Parathyroid adenoma (tissue), 2 donors: Measurements from ENCODE around the gene PI3.

ENCODE experiments used
- H2AFZ ChIP-seq: fragments of 300-600 bp; sonication (generic); one replicate; pipeline ENCODE4 v1.7.0; 2017; ENCODE audit warnings: antibody characterized with exemption, mild to moderate bottlenecking
- H3K27ac ChIP-seq: fragments of 300-600 bp; sonication (generic); one replicate; pipeline ENCODE4 v1.7.0; 2017
- H3K27me3 ChIP-seq: fragments of 300-600 bp; sonication (generic); one replicate; pipeline ENCODE4 v1.7.0; 2017; ENCODE audit warnings: low read length; ENCODE audit not compliant: control insufficient read depth, insufficient read depth
- H3K36me3 ChIP-seq: fragments of 300-600 bp; sonication (generic); one replicate; pipeline ENCODE4 v1.7.0; 2017; ENCODE audit warnings: low read length; ENCODE audit not compliant: control insufficient read depth, insufficient read depth
- H3K4me1 ChIP-seq: fragments of 300-600 bp; sonication (generic); one replicate; pipeline ENCODE4 v1.7.0; 2017; ENCODE audit warnings: control low read depth
- H3K4me2 ChIP-seq: fragments of 300-600 bp; sonication (generic); one replicate; pipeline ENCODE4 v1.7.0; 2017; ENCODE audit warnings: low read length
- H3K4me3 ChIP-seq: fragments of 300-600 bp; sonication (generic); one replicate; pipeline ENCODE4 v1.7.0; 2017; ENCODE audit warnings: low read depth, low read length
- H3K79me2 ChIP-seq: fragments of 300-600 bp; sonication (generic); one replicate; pipeline ENCODE4 v1.7.0; 2017; ENCODE audit warnings: control low read depth
- H3K9ac ChIP-seq: fragments of 300-600 bp; sonication (generic); one replicate; pipeline ENCODE4 v1.7.0; 2017; ENCODE audit warnings: mild to moderate bottlenecking
- H3K9me3 ChIP-seq: fragments of 300-600 bp; sonication (generic); one replicate; pipeline ENCODE4 v1.7.0; 2017; ENCODE audit warnings: low read length; ENCODE audit not compliant: control insufficient read depth
- TF ChIP-seq, protein P1 (sequence below): fragments of 300-600 bp; sonication (generic); IDR thresholded peaks from one replicate; pipeline ENCODE4 v1.7.0; 2017; ENCODE audit warnings: antibody characterized with exemption, mild to moderate bottlenecking
- donor health status: primary hyperparathyroidism.

Gene PI3

DNA sequence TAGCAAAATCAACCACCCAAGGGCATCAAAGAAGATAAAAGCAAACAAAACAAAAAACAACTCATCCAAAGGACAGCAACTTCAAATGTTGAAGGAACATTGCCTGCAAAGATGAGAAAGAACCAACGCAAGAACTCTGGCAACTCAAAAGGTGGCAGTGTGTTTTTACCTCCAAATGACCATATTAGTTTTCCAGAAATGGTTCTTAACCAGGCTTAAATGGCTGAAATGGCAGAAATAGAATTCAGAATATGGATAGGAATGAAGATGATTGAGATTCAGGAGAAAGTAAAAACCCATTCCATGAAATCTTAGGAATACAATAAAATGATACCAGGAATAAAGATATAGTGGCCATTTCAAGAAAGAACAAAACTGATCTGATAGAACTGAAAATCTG, 9.8 kb upstream of the PI3 start:
- Histone ChIP-seq H3K4me1 (no peaks in the 10 kb centered on the region), H3K36me3 (no peaks in the 10 kb centered on the region), H3K27ac (no peak overlapping the region), H3K9ac (no peak overlapping the region), H3K9me3 (peaks cover 1% of the 10 kb centered on the region), H3K4me2 (no peak overlapping the region), H3K4me3 (no peak overlapping the region), H2AFZ (no peak overlapping the region), H3K27me3 (no peaks in the 10 kb centered on the region), H3K79me2 (no peaks in the 10 kb centered on the region)
- TF ChIP-seq, protein P1, sequence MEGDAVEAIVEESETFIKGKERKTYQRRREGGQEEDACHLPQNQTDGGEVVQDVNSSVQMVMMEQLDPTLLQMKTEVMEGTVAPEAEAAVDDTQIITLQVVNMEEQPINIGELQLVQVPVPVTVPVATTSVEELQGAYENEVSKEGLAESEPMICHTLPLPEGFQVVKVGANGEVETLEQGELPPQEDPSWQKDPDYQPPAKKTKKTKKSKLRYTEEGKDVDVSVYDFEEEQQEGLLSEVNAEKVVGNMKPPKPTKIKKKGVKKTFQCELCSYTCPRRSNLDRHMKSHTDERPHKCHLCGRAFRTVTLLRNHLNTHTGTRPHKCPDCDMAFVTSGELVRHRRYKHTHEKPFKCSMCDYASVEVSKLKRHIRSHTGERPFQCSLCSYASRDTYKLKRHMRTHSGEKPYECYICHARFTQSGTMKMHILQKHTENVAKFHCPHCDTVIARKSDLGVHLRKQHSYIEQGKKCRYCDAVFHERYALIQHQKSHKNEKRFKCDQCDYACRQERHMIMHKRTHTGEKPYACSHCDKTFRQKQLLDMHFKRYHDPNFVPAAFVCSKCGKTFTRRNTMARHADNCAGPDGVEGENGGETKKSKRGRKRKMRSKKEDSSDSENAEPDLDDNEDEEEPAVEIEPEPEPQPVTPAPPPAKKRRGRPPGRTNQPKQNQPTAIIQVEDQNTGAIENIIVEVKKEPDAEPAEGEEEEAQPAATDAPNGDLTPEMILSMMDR = no peak

DNA sequence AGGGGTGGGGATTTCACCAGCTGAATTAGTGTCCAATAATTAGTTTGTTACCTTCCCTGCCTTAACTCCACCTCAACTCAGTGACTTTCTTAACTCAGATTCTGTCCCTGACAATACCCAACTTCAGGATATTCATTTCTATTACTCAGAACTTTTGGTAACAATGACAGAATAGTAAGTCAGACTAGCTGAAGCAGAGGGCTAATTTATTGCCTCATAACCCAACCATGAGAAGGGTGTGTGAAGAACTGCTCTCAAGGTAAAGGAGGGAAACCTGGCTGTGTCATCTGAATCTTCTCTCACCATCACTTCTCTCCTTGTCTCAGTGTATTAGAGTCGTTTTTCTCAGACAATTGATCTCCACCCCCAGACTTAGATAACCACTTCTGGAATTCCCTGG, 1.2 kb upstream of the PI3 start:
- Histone ChIP-seq H3K4me2 (no peak overlapping the region), H3K9me3 (no peaks in the 10 kb centered on the region), H2AFZ (no peak overlapping the region), H3K27me3 (no peaks in the 10 kb centered on the region), H3K4me1 (no peaks in the 10 kb centered on the region), H3K9ac (no peak overlapping the region), H3K4me3 (no peak overlapping the region), H3K36me3 (no peaks in the 10 kb centered on the region), H3K27ac (no peak overlapping the region), H3K79me2 (no peaks in the 10 kb centered on the region)
- TF ChIP-seq, protein P1 = no peak

DNA sequence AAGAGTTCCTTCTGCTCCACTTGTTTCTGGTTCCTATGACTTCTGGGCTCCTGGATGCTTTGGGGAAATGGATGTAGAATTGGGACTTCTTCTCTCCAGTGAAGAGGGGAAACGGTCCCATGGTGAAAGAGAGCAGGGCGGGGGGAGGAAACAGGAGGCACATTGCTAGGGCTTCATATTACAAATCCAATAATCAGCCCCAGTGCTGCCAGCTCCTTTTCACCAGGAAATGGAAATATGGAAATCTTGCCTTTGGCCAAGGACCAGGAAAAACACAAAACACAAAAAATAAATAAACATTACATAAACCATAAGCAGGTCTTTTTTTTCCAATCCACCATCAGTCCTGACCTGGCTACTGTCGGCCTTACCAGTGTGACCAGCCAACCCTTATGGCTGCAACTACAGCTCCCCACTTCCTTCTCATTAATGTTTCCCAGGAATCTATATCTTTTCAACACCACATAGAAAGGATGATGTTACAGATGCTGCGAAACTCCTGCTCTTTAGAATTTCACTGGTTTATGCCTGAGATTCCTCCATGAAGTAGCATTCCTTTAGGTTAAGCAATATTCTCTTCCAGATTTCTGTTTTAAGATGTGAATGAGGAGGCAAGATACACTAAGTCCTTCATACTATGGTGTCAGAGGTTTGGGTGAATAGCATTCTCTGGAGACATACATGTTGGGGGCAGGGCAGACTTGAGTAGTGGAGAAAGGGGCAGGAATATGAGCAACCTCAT, 2.0 kb downstream of the PI3 start:
- Histone ChIP-seq H3K9ac (no peak overlapping the region), H3K4me2 (no peak overlapping the region), H3K27ac (no peak overlapping the region), H2AFZ (no peak overlapping the region), H3K27me3 (no peaks in the 10 kb centered on the region), H3K9me3 (no peaks in the 10 kb centered on the region), H3K36me3 (no peaks in the 10 kb centered on the region), H3K4me1 (no peaks in the 10 kb centered on the region), H3K4me3 (no peak overlapping the region), H3K79me2 (no peaks in the 10 kb centered on the region)
- TF ChIP-seq, protein P1 = no peak

DNA sequence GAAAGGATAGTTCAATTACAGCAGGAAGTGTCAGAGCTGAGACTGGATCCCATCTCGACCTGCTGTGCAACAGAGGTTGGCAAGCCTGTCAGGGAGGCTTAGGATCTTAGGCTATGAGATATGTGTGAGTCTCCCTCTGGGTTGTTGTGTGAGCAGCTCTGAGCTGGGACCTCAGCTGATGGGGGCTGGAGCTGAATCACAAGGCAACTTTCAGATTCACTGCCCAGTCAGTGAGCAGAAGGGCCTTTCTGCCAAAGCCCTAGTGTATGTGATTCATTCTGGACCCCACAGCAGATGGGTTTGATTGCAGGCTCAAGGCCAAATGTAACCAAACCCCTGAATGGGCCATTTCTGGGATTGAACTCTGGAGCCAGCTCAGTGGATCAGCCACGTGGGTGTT, 4.5 kb downstream of the PI3 start:
- TF ChIP-seq, protein P1 = no peak
- Histone ChIP-seq H3K79me2 (no peaks in the 10 kb centered on the region), H3K4me1 (no peaks in the 10 kb centered on the region), H3K4me2 (no peak overlapping the region), H2AFZ (no peak overlapping the region), H3K27me3 (no peaks in the 10 kb centered on the region), H3K9me3 (no peaks in the 10 kb centered on the region), H3K4me3 (no peak overlapping the region), H3K27ac (no peak overlapping the region), H3K36me3 (no peaks in the 10 kb centered on the region), H3K9ac (no peak overlapping the region)

DNA sequence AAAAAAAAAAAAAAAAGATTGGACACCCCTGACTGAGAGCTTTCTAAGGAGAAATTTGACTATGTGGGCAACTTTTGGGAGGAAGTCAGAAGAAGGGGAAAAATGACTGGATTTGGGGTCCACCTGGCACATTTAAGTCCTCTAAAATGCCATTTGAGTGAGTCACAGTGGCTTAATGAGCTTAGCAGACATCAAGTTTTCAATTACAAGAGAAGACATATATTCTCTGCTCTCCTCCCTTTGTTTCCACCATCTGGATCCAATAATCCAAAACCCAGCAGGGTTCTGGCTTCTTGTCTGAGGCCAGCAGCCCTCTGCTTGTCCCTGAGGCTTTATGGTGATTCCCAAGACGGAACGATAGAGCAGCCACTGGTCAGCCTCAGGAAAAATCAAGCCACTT, 6.9 kb downstream of the PI3 start:
- H3K36me3 ChIP-seq = no peaks in the 10 kb centered on the region
- no peaks in the 10 kb centered on the region for H3K4me1 ChIP-seq
- H3K4me3 ChIP-seq = no peak overlapping the region
- H2AFZ ChIP-seq = no peak overlapping the region
- TF ChIP-seq, protein P1 = no peak
- no peak overlapping the region for H3K4me2 ChIP-seq
- H3K27ac ChIP-seq = no peak overlapping the region
- H3K27me3 ChIP-seq = no peaks in the 10 kb centered on the region
- no peak overlapping the region for H3K9ac ChIP-seq
- H3K9me3 ChIP-seq = no peaks in the 10 kb centered on the region
- no peaks in the 10 kb centered on the region for H3K79me2 ChIP-seq
